HG03460 (cell line): Measurements from ENCODE around the gene ZNF185.
A peak's percentile ranks its signal among the peaks of the same experiment; 100 is the strongest.

Experiments
- ATAC-seq: cut with Tn5 transposase; IDR thresholded peaks from one replicate; pipeline ENCODE4 v1.9.1; 2021; ENCODE audit not compliant: unreplicated experiment

The ZNF185 gene

DNA sequence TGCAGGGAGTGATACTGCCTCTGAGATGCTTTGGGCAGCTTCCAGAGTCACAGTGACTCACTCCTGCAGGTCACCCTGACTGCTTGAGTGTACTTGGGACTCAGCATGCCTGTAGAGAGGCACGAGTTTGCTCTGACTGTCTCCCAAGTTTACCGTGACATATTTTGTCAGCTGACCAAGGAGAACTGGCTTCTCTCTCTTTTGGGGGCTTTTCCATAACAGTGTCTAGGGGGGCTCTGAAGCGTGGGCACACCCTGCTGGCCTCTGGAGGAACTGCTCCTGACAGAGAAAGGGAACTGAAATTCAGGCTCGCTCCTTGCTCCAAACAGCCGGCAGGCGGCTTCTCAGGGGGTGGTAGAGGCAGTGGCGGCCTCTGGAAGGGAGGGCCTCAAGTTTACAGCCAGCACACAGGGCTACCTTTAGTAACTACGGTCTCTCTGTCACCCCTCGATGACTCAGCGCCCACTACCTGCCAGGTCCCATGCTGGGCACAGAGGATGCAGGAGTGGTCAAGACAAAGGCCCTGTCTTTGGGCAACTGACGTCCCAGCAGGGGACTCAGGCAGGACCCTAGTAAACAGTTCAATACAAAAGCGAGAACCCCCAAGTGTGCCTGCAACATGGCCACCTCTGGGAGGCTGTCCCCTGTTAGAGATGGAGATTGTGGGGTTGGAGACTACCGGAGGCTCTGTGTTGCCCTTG, 17.8 kb downstream of the ZNF185 start:
- ATAC-seq, result peak; percentile 77

DNA sequence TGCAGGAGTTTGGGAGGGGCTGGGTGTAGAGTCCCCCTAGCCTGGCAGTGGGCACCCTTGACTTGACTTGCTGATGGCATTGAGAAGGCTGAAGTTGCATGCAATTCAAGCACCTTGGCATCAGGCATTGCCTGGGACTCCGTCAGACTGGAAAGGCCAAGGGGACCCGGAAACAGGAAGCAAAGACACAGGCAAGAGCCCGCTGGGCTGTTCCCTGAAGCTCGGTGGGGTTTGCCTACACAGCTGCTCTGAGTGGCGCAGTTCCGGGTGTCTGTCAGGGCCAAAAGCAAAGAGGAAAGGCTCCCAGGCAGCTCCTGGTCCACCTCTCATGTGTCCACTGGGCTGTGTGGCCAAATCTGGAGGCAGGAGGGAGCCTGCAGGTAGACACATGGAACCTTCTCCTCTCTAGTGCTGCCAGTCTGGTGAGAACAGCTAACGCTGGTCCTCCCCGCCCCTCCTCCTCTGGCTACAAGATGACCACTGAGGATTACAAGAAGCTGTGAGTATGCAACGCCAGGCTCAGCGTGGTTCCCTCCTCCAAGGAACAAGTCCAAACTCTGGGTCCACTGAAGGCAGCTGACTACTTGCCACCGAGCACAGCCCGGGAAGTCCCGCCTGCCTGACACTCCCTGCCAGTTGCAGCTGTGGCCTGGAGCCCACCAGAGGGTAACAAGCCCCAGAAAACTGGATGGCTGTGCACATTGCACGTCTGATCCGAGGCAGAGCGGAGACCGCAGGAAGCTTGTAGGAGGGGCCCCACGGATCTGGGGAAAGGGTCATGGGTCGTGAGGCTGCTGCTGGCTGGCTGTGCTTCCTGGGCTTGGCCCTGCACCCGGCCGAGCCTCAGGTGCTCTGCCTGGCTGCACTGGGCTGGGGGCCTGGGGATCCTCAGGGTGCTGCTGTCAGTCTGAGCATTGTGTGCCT, 20.1 kb downstream of the ZNF185 start:
- ATAC-seq, result no peak

DNA sequence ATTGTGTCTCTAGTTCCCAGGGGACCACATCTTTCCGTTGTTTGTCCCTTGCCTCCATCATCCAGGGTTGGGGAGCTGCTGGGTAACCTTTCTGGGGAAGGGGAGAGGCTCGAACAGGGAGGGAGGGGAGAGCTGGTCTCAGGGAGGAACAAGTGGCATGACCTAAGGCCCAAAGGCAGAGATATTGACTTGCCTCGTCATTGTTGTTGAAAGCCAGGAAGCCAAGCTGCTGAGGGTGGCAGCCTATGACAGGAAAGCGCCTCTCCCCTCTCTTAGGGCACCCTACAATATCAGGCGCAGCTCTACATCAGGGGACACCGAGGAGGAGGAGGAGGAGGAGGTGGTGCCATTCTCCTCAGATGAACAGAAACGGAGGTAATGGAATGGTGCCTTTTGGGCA, 20.8 kb downstream of the ZNF185 start:
- no peak for ATAC-seq

DNA sequence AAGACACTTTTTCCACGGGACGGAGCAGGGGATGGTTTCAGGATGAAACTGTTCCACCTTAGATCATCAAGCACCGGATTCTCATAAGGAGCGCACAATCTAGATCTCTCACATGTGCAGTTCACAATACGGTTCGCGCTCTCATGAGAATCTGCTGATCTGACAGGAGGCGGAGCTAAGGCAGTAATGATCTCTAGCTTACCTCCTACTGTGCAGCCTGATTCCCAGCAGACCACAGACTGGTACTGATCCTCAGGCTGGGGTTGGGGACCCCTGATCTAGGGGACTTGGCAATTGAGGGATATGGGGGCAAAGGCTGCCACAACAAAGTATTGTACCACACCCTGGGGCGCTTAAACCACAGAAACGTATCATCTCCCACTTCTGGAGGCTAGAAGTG, 25.7 kb downstream of the ZNF185 start:
- no peak for ATAC-seq

DNA sequence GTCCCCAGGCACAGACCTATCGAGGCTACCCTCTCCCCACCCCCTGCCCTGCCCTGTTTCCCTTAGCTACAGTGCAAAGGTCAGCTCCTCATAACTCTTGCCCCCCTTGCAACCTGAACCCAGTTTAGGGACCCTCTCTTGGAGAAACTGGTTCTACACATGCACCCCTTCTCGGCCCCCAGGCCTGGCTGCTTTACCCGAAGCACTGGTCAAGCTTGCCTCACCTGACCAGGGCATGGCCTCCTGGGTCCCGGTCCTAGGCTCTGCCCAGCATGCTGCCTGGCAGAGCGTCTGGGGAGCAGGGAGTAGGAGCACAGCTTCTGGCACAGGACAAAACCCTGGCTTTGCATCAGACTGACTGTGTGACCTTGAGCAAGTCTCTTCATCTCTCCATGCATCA, 28.0 kb downstream of the ZNF185 start:
- ATAC-seq, result no peak

DNA sequence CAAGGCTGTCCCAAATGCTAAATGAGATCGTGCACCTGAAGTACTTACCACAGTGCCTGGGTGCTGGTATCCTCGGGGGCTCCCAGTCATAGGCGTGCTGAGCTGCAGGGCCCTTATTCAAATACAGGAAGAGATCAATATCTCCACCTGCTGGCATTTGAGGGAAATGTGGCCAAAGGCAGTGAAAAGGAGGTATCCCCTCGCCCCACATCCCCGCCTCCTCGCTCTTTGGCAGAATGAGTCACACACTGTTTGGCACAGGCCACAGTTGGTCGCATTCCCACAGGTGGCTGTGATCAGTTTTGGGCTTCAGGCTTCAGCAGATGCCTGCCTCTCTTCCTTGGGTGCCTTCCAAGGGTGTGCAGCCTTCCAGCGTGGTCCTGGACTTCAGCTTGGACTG, 28.4 kb downstream of the ZNF185 start:
- peak; percentile 79 for ATAC-seq

DNA sequence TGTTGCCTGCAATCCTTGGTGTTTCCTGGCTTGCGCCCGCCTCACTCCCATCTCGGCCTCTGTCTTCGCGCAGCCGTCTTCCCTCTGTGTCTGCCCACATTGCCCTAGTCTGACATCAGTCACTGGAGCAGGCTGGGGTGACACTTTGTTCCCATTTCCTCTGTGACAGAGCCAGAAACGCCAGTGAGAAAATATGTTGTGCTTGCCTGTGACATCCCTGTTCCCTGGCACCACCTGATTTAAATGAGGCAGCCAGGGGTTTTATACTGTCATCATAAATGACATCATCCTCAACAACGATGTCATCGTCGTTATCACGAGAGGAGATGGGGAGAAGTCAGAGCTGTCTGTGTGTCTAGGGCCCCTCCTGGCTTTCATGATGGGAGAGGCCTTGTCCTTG, 29.1 kb downstream of the ZNF185 start:
- ATAC-seq, result no peak

DNA sequence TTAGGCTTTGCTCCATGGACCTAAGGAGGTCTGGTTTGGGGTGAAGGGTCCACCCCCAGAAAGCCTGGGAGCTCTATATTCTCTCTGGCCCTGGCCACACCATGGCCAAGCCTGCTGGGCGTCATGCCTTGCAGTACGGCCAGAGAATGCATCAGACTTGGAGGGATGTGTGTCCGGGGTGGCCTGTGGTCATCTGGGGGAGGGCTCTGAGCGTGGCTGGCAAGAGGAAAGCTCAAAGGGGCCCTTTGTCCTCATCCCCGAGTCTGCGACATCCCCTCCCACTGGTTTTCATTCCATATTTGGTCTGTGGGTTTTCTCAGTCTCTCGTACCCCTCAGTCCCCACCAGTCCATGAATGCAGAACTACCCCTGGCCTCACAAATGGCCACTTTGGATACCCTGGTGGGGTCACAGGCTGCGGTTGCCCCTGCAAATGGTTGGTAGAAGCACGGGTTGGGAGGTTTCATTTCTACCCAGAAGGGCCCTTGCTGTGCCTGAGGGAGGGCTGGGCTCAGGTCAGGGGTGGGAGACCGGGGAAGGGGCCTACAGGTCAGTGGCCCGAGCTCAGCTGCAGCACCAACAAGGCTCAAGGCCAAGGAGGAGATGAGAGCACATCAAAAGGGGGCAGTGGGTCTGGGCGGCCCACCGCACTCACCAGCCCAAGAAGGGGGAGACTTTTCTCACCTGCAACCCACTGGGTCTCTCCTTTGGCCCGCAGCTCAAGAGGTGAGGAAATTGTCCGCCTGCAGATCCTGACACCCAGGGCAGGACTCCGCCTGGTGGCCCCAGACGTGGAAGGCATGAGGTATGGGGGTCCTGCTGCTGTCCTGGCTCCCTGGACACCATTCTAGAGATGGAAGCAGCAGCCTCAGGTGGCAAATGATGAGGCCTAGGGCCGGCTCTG, 30.2 kb downstream of the ZNF185 start:
- ATAC-seq, result no peak

DNA sequence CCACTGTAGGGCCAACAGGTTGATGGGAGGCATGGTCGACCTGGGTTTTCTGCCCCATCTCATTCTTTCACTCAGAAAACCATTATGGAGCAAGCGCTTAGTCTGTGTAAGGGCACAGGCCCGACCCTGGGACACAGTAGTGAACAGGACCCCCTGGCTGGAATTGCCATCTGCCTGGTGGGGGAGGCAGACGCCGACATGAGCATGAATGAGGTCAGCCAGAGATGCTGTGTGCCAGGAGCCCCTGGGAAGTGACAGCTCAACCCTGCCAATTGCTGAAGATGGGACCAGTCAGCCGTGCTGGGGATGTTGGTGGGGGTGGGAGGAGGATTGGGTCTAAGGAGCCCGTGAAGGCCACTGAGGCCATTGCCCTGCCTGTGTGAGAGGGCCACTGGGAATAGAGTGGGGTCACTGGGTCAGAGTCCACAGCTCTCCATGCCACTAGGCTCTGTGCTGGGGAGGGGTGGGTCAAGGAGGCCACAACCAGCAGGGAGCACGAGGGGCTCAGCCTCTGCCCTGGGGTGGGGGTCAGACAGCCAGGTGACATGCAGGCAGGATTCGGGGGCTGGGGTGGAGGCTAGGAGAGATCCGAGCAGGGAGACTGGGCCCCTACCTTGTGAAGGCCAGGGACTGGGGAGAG, 31.0 kb downstream of the ZNF185 start:
- ATAC-seq, result no peak

DNA sequence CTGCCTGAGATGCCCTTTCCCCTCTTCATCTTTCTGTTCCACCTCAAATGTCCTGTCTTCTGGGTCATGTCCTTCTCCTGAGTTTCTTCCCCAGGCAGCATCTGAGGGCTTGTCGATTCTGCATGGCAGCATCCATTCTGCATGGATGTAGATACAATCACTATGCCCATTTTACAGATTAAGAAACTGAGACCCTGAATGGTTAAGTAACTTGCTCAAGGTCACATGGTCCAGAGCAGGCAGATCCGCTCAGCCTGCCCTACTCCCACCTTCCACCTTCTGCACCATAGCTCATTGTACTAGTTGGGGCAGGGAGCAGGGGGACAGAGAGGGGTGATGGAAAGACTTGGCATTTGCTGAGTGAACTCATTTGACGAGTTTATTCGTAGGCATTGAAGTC, 32.0 kb downstream of the ZNF185 start:
- no peak for ATAC-seq

DNA sequence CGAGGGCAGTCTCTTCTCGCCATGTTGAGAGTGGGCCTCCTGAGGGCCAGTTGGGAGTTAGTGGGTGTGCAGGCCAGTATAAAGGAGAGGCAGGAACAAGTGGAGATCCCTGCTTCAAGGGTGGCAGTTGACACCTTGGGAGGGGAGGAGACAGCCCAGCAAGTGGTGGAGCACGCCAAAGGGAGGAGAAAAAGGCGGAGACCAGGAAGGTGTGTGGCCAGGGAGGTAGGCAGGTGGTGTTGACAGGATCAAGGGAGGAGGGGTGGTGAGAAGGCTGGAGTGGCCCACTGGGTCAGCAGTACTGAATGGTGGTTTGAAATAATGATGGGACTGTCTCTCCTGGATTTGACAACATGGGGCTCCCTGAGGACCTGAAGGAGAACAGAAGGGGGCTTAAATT, 32.6 kb downstream of the ZNF185 start:
- ATAC-seq, result no peak

DNA sequence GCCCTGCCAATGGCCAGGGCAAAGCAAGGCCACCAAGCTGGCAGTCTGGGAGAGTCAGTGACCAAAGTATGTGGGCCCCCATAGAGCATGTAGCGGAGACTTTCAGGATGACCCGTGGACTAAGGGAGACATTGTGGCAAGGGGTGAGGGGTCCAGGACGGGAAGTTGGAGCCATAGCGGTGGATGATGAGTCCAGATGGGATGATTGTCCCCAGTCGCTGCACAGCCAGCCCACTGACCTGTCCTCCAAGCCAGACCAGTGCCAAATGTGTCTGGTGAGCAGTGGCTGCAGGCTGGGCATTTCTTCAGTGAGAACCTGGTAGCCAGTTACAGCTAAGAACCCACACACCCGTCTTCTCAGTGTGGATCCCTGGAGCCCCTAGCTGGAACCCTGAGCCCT, 34.3 kb downstream of the ZNF185 start:
- ATAC-seq, result no peak

DNA sequence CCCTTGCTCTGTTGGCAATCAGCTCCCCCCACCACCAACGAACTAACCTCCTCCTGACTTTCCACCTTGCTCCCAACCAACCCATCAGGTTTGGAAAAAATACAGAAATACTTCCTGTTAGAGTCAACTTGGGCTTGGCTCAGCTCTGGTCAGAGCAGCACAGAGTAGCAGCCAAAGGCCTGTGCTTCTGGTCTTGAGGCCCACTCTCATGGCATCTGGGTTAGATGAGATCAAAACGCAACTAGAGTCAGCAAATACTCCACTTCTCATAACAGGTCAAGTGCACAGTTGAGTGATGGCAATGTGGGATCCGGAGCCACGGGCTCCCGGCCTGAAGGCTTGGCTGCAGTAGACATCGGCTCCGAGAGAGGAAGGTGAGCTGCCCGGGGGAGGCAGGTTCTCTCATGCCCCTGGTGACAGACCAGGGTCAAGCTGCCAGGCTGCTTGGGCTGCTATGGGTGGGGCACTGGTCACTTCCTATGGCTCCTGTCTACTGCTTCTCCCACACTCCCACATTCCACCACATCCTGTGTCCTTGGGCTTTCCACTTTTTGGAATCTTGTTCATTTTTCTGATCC, 34.8 kb downstream of the ZNF185 start:
- no peak for ATAC-seq

DNA sequence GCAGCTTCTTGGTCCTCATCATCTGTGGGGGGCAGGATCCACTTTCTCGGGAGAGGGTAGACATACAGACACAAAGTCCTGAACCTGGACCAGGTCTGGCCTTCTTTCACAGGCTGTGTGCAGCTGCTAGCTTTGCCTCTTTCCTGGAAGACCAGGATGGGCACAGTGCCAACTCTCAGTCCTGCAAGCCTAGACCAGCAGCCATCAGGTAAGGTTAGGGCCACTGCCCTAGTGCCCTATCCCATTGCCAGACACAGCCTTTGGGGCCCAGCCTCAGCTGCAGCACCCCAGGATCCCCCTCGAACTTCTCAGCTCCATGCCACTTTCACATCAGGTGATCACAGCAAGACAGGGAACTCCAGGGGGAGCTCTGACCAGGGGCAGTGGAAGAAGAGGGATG, 38.4 kb downstream of the ZNF185 start:
- ATAC-seq, result no peak

DNA sequence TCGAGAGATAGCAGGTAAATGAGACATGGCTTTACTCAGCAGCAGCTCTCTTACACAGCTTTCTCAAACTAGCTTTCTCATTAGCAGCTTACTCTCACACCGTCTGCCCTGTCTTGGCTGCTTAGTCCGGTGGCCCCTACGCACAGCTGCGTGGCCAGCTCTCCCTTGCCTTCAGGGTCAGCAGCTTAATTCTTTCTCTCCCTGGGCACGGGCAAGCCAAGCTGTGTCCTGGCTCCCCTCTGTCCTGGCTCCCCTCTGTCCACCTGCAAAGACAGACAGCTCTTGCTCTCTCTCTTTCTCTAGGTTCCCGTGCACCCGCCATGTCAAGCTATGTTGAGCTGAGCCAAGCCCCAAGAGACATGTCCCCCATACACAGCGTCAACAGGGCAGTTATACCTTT, 39.4 kb downstream of the ZNF185 start:
- ATAC-seq, result no peak

DNA sequence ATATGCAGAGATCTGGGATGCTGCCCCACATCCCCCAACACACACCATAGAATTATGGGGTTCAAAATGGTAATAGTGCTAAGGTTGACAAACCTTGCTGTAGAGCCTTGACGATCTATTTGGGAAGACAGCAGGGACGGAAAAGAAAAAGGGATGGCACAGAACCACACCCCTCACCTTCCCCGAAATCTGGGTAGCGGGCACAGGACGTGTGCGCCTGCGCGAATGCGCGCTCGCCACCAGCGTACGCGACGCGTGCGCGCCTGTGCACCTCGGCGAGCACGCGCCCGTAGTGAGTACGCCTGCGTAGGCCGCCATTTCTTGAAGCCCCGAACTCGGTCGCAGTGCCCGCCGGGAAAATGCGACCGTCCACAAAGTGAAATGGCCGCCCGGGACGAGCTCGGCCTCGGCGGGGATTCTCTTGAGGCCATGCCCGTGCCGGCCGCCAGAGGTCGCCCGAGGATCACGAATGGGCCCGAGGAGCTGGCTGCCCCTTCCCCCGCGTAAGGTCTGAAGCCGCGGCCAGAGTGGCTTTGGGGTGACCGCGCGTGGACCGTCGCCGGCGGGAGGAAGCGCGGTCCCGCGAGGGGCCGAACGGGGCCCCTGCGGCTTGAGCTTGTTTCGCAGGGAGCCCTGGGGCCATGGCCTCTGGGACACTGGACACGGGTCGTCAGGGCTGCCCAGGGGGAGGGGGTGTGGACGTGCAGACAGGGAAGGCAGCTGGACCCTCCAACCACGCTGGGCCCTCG, 43.6 kb downstream of the ZNF185 start:
- ATAC-seq, result peak; percentile 95

DNA sequence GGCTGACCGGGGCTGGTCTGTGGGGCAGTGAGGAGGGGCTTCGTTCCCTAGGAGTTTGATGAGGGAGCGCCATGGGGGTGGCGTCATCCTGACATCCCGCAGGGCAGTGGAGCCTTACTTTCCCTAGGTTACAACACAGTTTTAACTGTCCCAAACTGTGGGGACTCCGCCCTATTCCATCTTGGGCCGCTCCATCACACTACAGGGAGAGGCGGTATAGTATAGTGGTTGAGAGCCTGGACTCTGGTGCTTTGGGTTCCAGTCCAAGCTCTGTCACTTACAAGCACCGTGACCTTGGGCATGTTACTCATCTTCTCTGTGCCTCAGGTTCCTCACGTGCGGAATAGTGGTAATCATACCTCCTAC, 44.2 kb downstream of the ZNF185 start:
- no peak for ATAC-seq

DNA sequence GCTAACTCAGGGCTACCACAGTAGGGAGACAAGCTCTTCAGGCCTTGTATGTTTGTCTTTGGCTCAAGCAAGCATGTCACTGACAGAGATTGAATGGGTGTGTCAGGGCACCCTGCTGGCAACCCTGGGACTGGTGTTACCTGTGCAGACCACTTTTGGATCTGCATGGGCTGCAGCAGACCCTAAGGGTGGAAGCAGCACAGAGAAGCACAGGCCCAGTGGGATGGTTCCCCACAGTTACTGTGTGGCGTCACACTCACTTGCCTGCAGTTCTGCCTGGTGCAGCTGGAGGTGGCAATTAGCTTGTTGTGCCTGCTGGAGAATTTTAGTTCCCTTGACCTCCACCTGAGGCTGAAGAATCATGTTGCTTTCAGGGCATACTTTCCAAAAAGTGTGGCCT, 46.0 kb downstream of the ZNF185 start:
- ATAC-seq, result no peak

DNA sequence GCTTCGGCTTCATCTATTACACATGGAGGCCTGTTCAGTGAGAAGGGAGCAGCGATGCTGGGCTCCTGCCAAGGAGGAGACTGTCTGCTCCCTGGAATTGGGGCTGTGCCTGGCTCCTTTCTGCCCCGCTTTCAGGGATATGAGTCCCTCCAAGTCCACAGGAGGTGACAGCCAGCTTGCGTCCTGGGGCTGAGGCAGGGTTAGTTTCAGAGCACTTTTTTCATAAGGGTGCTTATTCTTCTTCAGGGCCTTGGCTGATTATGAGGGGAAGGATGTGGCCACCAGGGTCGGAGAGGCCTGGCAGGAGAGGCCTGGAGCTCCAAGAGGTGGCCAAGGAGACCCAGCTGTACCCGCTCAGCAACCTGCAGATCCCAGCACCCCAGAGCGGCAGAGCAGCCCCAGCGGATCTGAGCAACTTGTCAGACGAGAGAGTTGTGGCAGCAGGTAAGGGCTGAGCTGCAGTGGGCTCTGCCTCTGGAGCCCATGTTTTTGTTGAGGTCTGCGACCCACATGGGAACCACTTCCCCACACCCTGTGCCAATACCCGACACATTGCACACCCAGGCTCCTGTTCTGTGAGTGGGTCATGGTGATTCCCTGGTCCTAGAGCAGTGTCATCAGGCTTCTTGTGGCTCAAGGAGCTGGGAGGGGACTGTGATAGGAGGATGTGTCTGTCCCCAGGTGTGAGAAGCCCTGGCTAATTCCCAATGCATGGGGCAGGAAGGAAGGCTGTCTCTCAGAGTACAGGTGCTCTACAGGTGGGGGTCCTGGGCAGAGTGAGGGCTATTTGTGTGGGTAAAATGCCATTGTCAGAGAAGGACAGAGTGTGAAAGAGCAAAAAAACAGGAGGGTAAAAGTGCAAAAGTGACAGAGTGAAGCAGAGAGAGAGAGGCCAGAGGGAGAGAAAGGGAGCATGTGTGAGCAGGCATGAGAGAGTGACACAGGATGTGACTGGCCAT, 47.4 kb downstream of the ZNF185 start:
- no peak for ATAC-seq
